Body of pancreas (tissue), 4 donors: ENCODE results near the gene CLIC3. TPM values are rescaled to one million over a fixed set of nuclear protein-coding genes. Genes with fewer than 3 reads are reported as not detected.

Source experiments
- ATAC-seq: fragments of 150-250 bp; one replicate; pipeline ENCODE4 v1.9.1; 2016
- DNase-seq, 4 donors: peaks; one replicate each; pipeline ENCODE4 v3.0.0-alpha.2; 2019
- H3K27ac ChIP-seq, 4 donors: fragments of 200-600 bp; sonication (generic); 1 replicate in 3 of 4; 2 replicates in 1 of 4; pipeline versions ENCODE4 v1.5.1 to v1.6.1; 2016 to 2019; ENCODE audit warnings: mild to moderate bottlenecking in 1 of 4, mixed read lengths in 1 of 4, moderate library complexity in 1 of 4
- H3K27me3 ChIP-seq, 2 donors: fragments of 200-600 bp; sonication (generic); one replicate each; pipeline ENCODE4 v1.6.0; 2016; ENCODE audit warnings: mild to moderate bottlenecking in 1 of 2
- H3K36me3 ChIP-seq, 2 donors: fragments of 200-600 bp; sonication (generic); replicated peaks in 1 of 2; 2 replicates each; pipeline ENCODE4 v1.5.1; 2016; ENCODE audit warnings: low read depth in 2 of 2; ENCODE audit not compliant: insufficient read depth in 1 of 2
- H3K4me1 ChIP-seq: fragments of 200-600 bp; sonication (generic); one replicate; pipeline ENCODE4 v1.6.0; 2016
- H3K4me3 ChIP-seq, 2 donors: fragments of 200-600 bp; sonication (generic); 1 replicate in 1 of 2; 2 replicates in 1 of 2; pipeline ENCODE4 v1.5.1; 2016 to 2019
- H3K9me3 ChIP-seq, 3 donors: fragments of 200-600 bp; sonication (generic); 1 replicate in 2 of 3; 2 replicates in 1 of 3; pipeline ENCODE4 v1.5.1; 2016
- CTCF ChIP-seq, 7 experiments: fragments of 450-650 bp in 4 of 7; fragments of 200-600 bp in 3 of 7; sonication (generic) in 3 of 7; IDR thresholded peaks; one replicate each; pipeline ENCODE4 v1.5.1; 2016 to 2019; ENCODE audit warnings: antibody characterized with exemption in 7 of 7
- POLR2A ChIP-seq, 3 donors: fragments of 450-650 bp; IDR thresholded peaks; one replicate each; pipeline ENCODE4 v1.6.1; 2016; ENCODE audit warnings: antibody characterized with exemption in 3 of 3, mild to moderate bottlenecking in 2 of 3
- WGBS, 2 donors: methylation state at CpG; one replicate each; pipeline ENCODE4 v1.1.5; 2017; 5-methylcytosine and 5-hydroxymethylcytosine counted together
- intact Hi-C: fragments of 100-400 bp; cut with DNase I; formaldehyde crosslinking; loops from one replicate; pipeline ENCODE4 v1.15.1; 2023
- total RNA-seq, 2 donors: library from RNA; depleted of rRNA; stranded (reverse); fragments of >200 nt; gene quantifications; one replicate each; pipeline ENCODE4 v1.1.0, GENCODE V29; 2016

CLIC3 gene
- total RNA-seq, 2 donors from 2014 or later: 2.0 TPM; not detected in 1

- TF ChIP-seq POLR2A (IDR thresholded peaks at IDR 0.05): no peak
- no peak for TF ChIP-seq CTCF (IDR thresholded peaks at IDR 0.05)
- intact Hi-C loops: loop anchor here (5.0 kb wide), 1 partner anchor 70 kb away; the partner anchor contains the start of gene LCN12
- Histone ChIP-seq H3K27ac (no peak overlapping the region), H3K27me3 (no peaks in the 10 kb centered on the region), H3K4me3 (no peak overlapping the region), H3K9me3 (no peaks in the 10 kb centered on the region), H3K36me3 (peaks cover 0 to 2% of the 10 kb centered on the region in 2 donors), H3K4me1 (peaks cover 21% of the 10 kb centered on the region)
- no peak for ATAC-seq
- 70 to 78% methylated on average over 9 to 22 of the region's 30 CpGs for WGBS, 2 donors
- peak; percentile 35 to 50 (median 43) for DNase-seq
Measured at GRCh38 chr9:137021979-137022661, 25.8 kb upstream of the CLIC3 start.

GRCh38 chr9:137021568-137021978 lies 25.2 kb upstream of the CLIC3 start:
- TF ChIP-seq CTCF (IDR thresholded peaks at IDR 0.05): no peak
- TF ChIP-seq POLR2A (IDR thresholded peaks at IDR 0.05): no peak
- Histone ChIP-seq H3K4me1 (peaks cover 16% of the 10 kb centered on the region), H3K9me3 (no peaks in the 10 kb centered on the region), H3K36me3 (peaks cover 0 to 2% of the 10 kb centered on the region in 2 donors), H3K27me3 (no peaks in the 10 kb centered on the region), H3K4me3 (no peak overlapping the region), H3K27ac (no peak overlapping the region)
- 89 to 90% methylated on average over 2 to 5 of the region's 6 CpGs for WGBS, 2 donors
- DNase-seq (no peak), ATAC-seq (no peak)
- intact Hi-C loops: loop anchor here (5.0 kb wide), 1 partner anchor 69 kb away; the partner anchor contains the start of gene LCN12

GRCh38 chr9:137020771-137021567 lies 24.6 kb upstream of the CLIC3 start:
- Histone ChIP-seq H3K36me3 (peaks cover 0 to 2% of the 10 kb centered on the region in 2 donors), H3K27ac (no peak overlapping the region)
- DNase-seq: no peak

More at GRCh38 chr9:137020771-137021567, 24.6 kb upstream of the CLIC3 start:
- no peak overlapping the region for H3K4me3 ChIP-seq
- no peaks in the 10 kb centered on the region for H3K27me3 ChIP-seq
- intact Hi-C loops: loop anchor here (5.0 kb wide), 1 partner anchor 69 kb away; the partner anchor contains the start of gene LCN12
- no peaks in the 10 kb centered on the region for H3K9me3 ChIP-seq
- H3K4me1 ChIP-seq: peaks cover 10% of the 10 kb centered on the region
- 91 to 93% methylated on average over 6 to 31 of the region's 32 CpGs for WGBS, 2 donors
- TF ChIP-seq CTCF (IDR thresholded peaks at IDR 0.05) (no peak), POLR2A (IDR thresholded peaks at IDR 0.05) (no peak)
- no peak for ATAC-seq
